Middle frontal gyrus (tissue), 1 donor: ENCODE data around the gene SAP30L.

Experiments
- DNase-seq: peaks from one replicate; pipeline ENCODE4 v3.0.0-alpha.2; 2015; ENCODE audit warnings: low spot score; ENCODE audit errors: extremely low spot score

Gene SAP30L

DNA sequence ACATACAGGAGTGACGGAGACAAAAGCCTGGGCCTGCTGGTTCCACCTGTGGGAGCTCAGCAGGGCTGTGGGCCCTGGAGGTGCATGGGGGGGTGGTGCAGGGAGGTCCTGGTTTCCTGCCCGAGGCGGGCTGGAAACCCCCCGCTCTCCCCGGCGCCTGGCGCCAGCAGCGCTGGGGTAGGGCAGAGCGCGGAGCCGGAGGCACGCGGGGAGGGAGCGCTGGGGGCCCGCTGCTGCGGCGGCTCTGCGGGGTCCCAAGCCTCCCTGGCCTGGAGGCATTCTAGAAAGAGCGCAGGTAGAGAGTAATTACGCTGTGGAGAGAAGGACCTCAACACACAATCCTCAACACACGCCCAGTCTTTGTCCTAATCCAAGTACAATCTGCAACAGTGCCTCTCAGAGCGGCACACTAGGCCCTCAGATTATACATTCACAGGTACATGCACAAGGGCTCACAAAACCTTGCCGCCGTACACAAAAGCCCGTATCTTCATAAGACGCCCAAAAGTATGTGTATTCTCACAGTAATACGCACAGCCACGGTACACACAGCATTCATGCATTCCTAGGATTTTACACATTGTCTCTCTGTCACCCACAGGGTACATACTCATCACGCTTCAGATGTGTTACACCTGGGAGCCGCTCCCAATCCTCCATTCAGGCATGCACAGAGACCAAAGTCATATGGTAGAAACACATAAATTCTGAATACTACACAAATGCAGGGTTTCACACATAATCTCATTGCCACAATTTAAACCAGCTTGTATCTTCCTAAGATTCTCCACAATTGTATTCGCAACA lies 34.4 kb downstream of the SAP30L start:
- no peak for DNase-seq

DNA sequence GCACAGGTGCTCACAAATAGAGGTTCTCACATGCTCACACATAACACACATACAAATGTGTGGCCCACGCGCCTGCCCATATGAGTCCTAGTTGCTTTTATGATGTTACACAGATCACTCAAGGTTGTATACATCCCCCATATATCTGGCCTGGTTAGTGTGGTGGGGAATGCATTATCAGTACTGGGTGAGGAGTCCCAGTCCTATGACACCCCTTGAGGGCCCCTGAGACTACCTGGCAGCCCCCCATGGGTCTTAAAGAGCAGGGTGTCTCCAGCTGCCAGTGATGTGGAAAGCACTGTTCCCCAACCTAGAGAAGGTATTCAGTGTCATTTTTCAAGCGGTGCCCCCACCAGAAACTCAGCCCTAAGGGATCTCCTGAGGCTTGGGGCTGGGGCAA lies 35.0 kb downstream of the SAP30L start:
- DNase-seq, result no peak

DNA sequence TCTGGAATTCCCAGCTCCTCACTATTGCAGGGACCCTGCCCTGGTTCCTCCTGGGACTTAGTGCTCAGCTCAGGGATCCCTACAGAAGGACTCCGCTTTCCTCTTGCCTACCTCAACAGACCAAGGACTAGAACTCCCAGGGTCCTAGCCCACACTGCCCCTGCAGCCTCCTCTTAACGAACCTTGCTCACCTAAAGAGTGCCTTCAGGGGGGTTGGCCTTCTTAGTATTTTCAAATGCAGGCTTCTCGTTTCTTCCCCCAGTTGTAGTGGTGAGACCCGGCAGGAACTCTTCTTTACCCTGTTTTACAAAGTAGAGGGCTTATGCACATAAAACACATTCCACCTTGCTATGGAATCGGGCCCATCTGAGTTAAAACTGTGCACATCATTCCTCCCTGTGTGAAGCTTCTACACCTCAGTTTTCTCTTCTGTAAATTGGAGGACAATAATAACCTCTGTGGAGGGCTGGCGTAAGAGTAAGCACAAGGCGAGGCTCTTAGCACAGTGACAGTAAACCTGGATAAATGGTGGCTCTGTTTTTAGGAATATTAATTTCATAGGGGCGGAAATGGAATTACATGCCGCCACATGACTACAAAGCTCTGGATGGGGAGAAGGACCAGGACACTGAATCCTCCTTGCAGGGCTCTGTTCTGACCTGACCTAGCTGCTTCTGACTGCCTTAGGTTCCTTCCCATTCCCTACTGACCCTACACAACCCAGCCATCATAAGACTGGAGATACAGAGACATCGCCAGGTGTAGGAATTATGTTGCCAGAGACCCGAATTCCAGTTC lies 36.0 kb downstream of the SAP30L start:
- no peak for DNase-seq

DNA sequence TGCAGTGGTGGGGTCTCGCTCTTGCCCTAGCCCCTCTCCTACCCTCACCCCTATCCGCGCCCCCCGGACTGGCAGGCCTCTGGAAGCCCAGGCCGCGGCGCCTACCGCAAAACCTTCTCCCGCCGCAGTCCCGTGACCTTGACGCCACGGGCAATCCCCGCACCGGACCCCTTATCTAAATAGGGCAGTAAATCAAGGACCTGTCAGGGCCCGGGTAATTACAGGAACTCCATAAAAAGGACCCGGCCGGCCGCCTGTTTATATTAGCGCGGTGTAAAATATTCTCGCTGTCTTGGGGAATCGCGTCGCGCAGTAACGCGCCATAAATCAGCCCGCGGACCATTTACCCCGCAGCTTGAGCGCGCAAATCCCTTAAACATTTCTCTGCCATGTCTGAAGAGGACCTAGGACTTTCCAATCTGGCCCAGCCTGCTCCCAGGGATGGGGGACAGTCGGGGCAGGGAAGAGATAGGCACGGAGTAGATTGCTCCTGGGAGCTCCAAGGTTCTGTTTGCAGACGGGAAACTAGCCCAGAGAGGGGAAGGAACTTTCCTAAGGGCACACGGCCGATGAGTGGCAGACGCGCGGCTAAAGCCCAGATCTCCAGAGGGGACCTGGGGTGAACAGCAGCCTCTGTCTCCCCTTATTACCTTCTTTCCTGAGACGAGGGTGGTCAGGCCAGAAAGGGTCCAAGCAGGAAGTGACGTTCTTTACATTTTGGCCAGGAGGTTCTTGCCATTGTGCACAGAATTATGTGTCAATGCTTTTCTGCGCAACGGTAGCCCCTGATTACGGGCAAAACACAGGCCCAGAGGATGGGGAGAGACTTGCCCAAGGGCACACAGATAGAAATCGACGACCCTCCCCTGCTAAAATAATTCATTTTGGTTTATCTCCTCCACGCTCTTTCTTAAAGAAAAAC lies 37.0 kb downstream of the SAP30L start:
- no peak for DNase-seq

DNA sequence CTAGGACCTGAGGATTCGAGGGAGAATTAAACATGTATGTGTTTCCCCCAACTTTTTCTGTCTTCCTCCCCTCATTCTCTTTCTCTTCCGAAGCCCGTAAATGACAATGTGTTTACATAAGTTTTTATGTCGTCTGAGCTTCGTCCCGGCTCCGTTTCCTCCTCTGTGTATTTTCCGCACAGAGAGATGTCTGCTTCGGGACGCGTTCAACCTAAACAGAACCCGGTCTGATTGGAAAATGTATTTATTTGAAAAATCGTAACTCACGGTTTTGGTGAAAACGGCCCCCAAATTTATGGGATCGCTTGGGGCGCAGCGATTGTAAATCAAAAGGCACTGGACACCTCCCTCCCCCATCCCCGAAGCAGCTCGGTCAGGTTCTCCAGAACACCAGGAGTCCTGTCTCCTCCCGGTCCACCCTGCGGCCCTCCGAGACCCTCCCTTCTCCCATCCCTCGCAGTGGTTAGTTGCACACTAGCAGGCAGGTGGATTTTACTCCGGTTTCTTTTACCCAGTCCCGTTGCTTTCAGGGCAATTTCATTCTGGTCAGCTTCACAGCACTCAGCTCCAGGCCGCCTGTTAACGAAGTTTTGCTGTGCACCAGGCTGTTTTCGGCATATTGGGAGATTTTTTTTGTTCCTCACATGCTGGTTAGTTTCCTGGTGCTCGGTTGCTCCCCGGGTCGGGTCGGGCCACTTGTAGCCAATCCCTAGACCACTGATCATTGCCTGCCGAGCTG lies 38.0 kb downstream of the SAP30L start:
- DNase-seq, result no peak

DNA sequence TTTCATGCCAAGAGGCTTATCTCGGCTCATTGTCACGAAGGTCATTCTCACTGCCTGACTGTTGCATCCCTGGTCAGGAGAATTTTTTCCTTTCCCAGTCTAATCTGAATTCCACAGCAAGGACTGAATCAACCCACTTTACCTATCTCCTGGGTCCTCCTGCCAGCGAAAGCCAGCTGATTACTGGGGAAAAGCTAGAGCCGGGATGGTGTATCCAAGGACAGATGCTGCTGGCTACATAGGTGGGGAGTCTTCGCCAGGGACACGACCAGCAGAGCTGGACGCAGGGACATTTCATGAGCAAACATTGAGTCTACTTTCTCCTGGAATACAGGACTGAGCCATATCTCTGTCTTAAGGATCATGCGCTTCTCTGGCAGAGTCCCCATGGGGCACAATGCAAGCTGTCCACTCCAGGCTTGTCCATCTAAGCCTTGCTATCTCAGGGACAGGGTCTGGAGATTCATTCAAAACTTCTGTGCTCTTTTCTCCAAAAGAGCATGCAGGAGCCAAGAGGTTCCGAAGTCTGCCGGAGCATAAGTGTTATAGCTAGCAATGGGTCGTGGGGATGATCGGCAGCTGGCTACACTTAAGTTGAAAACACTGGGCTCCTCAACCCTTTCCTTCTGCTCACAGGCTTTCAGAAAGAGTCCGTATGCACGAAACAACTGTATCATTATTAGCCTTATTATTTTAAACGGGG lies 38.7 kb downstream of the SAP30L start:
- no peak for DNase-seq

DNA sequence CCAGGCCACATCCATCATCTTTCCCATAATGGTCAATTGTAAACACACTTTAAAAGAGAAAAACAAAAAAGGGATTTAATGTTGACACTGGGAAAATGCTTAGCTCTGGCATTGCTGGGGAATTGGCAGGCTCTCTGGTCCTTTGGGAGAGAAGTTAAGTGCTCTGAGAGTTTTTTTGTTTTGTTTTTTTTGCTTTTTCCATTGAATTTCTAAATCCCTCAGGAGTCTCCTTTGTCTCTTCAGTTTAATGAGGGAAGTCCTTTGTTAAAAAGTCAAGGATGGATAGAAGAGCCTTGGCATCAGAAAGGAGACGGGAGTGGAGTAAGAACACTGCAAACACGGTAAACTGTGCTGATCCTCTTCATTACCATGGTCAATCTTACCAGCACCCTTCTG lies 39.3 kb downstream of the SAP30L start:
- DNase-seq, result no peak

DNA sequence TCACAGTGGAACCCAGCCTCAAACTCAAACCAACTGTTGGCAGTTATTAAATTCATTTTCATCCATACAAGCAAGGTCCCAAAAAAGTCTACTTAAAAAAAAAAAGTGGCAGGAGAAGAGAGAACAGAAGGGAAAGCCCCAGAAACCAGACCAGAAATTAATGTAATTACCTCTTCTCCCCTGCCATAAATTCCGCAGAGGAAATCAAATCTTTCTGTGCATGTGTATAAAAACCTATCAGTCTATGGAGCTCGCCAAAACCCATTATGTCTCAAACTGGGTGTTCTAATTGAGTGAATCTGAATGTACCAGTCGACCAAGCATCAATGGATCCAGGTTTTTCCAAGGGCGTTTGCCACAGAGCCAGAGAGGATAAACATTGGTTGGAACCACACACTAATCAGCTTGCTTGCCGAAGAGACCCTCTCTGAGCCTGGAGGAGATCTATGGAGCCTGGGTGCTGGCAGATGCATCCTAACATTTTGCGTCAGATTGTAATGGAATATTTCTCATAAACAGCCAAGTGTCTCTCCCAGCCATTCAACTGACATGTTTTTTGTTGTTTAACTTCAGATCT lies 40.1 kb downstream of the SAP30L start:
- no peak for DNase-seq

DNA sequence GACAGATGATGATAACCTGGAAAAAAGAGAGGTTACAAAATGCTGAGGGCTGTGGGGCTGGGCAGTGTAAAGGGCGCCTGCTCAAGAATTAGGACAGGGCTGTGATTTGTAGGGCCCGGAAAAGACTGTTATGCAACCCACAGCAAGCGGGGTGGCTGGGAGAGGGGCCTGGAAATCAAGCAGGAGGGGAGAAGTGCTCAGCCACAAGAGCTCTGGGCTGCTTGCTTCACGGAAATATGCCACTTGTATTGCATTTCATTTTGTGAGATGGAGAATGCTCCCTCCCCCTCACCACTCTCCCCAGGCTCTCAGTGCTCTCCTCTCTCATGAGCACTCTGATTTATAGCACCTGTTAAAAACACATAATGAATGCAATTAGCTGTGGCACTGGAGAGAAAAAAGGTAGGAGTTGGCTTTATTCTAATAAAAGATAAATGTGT lies 40.6 kb downstream of the SAP30L start:
- no peak for DNase-seq

DNA sequence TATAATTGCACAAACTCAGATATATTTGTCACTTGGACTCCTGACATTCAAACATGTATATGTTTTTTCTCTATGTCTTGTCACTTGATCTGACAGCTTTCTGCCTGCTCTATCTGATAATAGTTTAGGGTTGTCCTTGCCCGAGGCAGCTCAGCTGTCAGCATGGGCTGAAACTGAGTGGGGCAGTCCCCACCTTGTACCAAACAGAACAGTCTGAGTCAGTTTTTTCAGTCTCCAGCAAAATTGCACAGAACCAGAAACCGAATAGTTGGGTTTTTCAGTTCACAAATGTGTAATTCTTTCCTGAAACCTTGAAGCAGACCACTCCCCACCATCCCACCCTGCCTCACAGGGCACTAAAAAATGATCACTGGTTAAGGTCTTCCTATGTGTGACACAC lies 41.7 kb downstream of the SAP30L start:
- no peak for DNase-seq

DNA sequence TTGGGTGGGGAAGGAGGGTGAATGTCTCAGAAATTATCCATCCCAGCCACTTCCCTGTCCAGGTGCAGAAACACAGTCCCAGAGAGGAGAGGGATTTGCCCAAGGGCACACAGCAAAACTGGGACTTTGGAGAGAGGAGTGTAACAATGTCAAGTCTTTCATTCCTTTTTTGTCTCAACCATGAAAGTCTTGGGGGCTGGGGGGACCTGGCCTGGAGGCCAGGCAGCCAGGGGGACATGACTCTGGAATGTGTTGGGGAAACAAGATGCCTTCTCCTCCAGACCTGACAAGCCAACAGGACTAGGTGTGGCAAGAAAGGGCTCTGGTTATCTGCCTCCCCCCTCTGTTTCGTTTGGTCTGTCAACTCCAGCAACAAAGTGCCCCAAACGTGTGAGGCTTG lies 46.1 kb downstream of the SAP30L start:
- no peak for DNase-seq

DNA sequence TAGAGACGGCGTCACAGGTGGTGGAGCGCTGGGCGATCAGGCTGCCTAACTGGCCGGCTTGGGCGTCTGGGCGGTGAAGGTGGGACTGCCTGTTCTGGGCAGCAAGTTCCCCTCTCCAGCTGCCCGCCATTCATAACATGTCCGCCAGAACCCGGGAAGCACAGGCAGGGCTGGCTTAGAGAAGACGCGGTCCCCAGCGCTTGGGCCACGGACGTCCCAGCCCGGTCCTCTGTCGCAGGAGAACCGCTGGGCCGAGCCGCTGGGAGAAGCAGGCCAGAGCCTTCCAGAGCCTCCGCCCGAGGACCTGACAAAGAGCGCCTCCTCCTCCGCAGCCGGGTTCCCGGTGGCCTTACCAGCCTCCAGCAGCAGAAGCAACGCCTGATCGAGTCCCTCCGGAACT lies 47.5 kb downstream of the SAP30L start:
- DNase-seq, result no peak

DNA sequence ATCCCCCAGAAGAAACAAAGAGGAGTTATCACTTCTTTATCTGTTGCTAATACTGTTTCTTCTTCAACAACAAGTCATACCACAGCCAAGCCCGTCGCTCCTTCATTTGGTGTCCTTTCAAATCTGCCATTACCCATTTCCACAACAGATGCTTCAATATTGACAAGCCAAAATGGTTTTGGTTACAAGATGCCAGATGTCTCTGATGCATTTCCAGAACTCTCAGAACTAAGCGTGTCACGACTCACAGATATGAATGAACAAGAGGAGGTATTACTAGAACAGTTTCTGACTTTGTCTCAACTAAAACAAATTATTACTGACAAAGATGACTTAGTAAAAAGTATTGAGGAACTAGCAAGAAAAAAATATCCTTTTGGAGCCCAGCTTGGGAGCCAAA lies 48.2 kb downstream of the SAP30L start:
- no peak for DNase-seq

DNA sequence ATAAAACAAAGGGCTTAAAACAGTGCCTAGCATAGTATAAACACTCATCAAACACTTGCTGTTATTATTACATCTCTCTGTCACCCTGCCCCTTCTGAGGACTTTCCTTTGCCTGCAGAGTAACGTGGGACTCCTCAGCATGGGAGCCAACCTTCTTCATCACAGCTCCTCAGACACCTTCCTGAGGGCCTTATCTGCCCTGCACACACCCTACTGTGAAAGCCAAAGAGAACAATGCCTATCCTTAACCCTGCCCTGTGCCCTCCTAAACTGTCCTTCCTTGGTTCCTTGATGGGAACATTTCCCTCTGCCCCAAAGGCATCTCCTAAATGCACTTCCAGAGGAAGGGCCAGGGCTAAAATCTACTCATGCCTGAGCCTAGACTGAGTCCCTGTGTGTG lies 52.8 kb downstream of the SAP30L start:
- DNase-seq, result no peak

DNA sequence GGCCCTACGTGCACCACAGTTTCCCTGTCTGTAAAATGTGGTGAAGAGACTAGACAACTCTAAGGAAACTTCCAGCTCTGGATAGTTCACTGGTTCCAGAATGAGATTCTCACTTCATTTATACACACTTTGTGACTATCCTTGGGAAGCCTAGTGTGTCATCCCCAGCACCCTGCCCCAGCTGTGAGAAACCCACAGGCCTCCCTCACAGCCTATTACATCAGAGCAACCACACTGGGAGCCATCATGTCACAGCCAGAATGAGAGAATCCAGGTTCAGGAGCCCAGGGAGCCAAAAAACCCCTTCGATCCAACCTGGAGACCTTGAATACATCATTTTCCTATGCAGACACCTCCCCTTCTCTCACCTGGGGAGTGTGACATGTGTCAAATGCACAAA lies 53.2 kb downstream of the SAP30L start:
- DNase-seq, result no peak

DNA sequence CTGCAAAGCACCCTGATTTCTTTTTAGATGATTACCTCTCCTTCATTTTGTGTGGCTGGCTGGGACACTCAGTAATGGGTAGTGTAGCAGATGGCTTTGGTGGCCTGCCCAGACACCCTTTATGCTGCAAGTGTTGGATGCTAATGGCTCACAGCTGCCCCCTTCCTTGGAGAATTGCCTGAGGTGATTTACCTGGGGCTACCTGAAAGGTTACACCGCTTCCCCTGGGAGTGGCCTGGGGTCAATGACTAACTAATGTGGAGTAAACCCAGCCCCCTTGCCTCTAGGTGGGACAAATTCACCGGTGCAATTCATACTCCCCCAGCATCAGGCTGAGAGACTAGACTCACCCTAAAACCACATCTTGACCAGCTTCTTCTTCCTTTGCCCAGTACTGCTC lies 55.8 kb downstream of the SAP30L start:
- no peak for DNase-seq

DNA sequence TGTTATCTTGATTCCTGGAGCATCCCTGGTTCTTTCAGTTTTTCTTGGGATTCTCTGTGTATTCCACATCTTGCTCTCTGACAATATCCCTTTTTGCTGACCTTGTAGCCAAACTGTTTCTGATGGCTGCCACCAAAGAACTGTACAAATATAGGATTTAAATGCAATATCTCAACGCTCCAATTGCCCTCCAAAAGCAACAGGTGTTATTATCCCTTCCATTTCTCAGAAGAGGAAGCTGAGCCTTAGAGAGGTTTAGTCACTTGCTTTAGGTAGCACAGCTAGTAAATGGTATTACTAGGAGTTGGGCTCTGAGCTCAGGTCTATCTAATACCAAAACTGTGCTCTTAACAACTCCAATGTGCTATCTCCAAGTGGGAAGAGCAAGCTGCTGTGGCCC lies 56.4 kb downstream of the SAP30L start:
- DNase-seq, result no peak

DNA sequence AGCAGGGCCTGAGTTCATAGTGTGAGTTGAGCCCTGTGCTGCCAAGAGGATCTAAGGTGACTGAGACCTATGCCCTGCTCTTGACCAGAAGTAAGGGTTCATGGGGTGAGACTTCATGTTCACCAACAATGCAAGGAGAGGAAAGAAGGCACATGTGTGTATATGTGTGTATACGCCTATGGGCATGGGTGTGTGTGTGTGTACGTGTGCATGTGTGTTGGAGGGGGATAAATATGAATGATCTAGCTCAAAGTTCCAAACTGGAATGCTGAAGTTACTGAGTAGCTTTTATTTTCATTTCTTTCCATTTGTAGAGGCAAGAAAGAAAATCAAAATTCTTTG lies 57.9 kb downstream of the SAP30L start:
- no peak for DNase-seq

DNA sequence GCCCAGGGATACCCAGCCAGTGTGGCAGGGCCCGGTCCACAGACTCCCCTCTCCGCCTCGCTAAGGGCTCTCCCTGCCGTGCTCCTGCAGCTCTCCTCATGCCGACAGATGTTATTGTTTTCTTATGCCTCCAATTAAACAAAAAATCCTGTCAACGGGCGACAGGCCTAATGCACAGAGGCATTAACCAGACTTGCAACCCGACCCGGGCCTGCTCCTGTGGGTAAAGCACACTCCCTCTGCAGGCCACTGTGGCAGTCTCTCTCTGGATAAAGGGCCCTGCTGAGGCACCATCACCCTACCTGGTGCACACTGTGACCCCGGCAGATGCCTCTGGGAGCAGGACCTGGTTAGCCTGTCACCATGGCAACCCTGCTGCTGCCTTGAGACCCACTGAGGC lies 59.8 kb downstream of the SAP30L start:
- no peak for DNase-seq

DNA sequence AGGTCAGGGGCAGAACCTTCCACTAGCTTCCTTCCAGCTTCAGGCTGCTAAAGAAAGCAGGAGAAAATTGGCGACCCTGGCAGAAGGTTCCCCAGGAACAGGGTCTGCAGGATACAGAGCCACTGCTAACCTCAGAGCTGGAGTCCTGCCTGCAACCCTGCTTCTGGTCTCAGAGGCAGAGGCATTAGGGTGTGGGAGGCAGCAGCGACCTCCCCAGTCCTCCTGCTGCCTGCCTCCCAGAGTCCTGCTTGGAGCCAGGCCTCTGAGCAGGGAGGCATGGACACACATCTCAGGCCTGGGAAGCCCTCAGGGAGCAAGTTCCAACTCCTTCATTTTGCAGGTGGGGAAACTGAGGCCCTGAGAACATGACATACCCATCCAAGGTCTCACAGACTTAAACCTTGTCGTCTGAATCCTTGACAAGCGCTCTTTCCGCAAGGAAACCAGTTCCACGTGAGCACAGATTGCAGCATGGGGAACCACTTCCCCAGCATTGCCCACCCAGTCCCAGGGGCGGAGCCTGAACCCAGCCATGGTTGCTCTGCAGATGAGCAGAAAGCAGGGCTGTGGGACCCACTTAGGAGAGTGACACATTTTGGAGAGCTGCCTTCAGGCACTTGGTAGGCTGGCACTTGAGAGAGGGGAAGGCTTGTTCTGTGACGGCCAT lies 60.4 kb downstream of the SAP30L start:
- no peak for DNase-seq
